SK-N-SH treated with all-trans-retinoic acid at 6 μM for 48 hours (cell line): Measurements from ENCODE around the gene MVB12B.

Experiments used
- ATAC-seq: fragments of 200-7000 bp; cut with Tn5 transposase; 3 replicates; pipeline ENCODE4 v1.9.1; 2020; ENCODE audit warnings: mild to moderate bottlenecking, moderate library complexity
- ARNTL ChIP-seq: fragments of 450-650 bp; formaldehyde crosslinking; IDR thresholded peaks from 2 replicates; pipeline ENCODE4 v1.5.0; 2020; ENCODE audit warnings: low read depth, mild to moderate bottlenecking, moderate library complexity, borderline replicate concordance
- BACH2 ChIP-seq: fragments of 250-450 bp; sonication (Bioruptor Pico); IDR thresholded peaks from 2 replicates; pipeline ENCODE4 v1.9.0; 2021; ENCODE audit warnings: mild to moderate bottlenecking, borderline replicate concordance
- CSDC2 ChIP-seq: fragments of 250-450 bp; sonication (Bioruptor Pico); IDR thresholded peaks from 2 replicates; pipeline ENCODE4 v1.5.0; 2020; ENCODE audit warnings: mild to moderate bottlenecking, moderate library complexity
- ESRRG ChIP-seq: fragments of 250-450 bp; sonication (Bioruptor Pico); IDR thresholded peaks from 2 replicates; pipeline ENCODE4 v1.6.1; 2021; ENCODE audit warnings: mild to moderate bottlenecking
- GLIS3 ChIP-seq: fragments of 250-450 bp; sonication (Bioruptor Pico); IDR thresholded peaks from 2 replicates; pipeline ENCODE4 v1.5.0; 2020; ENCODE audit warnings: mild to moderate bottlenecking, moderate library complexity
- ISL1 ChIP-seq: fragments of 250-450 bp; sonication (Bioruptor Pico); IDR thresholded peaks from 2 replicates; pipeline ENCODE4 v2.1.2; 2022; ENCODE audit warnings: mild to moderate bottlenecking, moderate library complexity
- RARB ChIP-seq: fragments of 250-450 bp; sonication (Bioruptor Pico); IDR thresholded peaks from 2 replicates; pipeline ENCODE4 v1.8.0; 2021; ENCODE audit warnings: mild to moderate bottlenecking, moderate library complexity
- SNAI2 ChIP-seq: fragments of 250-450 bp; sonication (Bioruptor Pico); IDR thresholded peaks from 2 replicates; pipeline ENCODE4 v1.5.0; 2020; ENCODE audit warnings: mild to moderate bottlenecking, moderate library complexity
- TCF4 ChIP-seq: fragments of 250-450 bp; sonication (Bioruptor Pico); IDR thresholded peaks from 2 replicates; pipeline ENCODE4 v1.8.0; 2021; ENCODE audit warnings: mild to moderate bottlenecking, moderate library complexity, borderline replicate concordance
- TOX ChIP-seq: fragments of 250-450 bp; sonication (Bioruptor Pico); IDR thresholded peaks from 2 replicates; pipeline ENCODE4 v1.8.0; 2021; ENCODE audit warnings: mild to moderate bottlenecking, moderate library complexity, borderline replicate concordance
- ZC3H10 ChIP-seq: fragments of 250-450 bp; sonication (Bioruptor Pico); IDR thresholded peaks from 2 replicates; pipeline ENCODE4 v1.5.1; 2021; ENCODE audit warnings: mild to moderate bottlenecking, moderate library complexity
- ZFP3 ChIP-seq: fragments of 250-450 bp; sonication (Bioruptor Pico); IDR thresholded peaks from 2 replicates; pipeline ENCODE4 v1.5.0; 2020; ENCODE audit warnings: mild to moderate bottlenecking, moderate library complexity
- ZFP30 ChIP-seq: fragments of 450-650 bp; formaldehyde crosslinking; IDR thresholded peaks from 2 replicates; pipeline ENCODE4 v1.5.0; 2022; ENCODE audit warnings: mild to moderate bottlenecking, moderate library complexity
- ZNF565 ChIP-seq: fragments of 450-650 bp; formaldehyde crosslinking; conservative IDR thresholded peaks from 2 replicates; pipeline ENCODE4 v1.5.0; 2020; ENCODE audit warnings: low read depth, mild to moderate bottlenecking, moderate library complexity
- ZNF70 ChIP-seq: fragments of 450-650 bp; formaldehyde crosslinking; IDR thresholded peaks from 2 replicates; pipeline ENCODE4 v1.5.0; 2020; ENCODE audit warnings: mild to moderate bottlenecking, moderate library complexity
- ZNF8 ChIP-seq: fragments of 450-650 bp; formaldehyde crosslinking; IDR thresholded peaks from 2 replicates; pipeline ENCODE4 v1.5.0; 2020; ENCODE audit warnings: mild to moderate bottlenecking, moderate library complexity
- TF ChIP-seq, protein P1 (sequence below): fragments of 250-450 bp; sonication (Bioruptor Pico); IDR thresholded peaks from 2 replicates; pipeline ENCODE4 v1.5.1; 2020; ENCODE audit warnings: low read depth, mild to moderate bottlenecking, moderate library complexity
- TF ChIP-seq, protein P2 (sequence below): fragments of 250-450 bp; sonication (Bioruptor Pico); IDR thresholded peaks from 2 replicates; pipeline ENCODE4 v1.8.0; 2021; ENCODE audit warnings: low read depth, mild to moderate bottlenecking, moderate library complexity, borderline replicate concordance
- TF ChIP-seq, protein P3 (sequence below): fragments of 250-450 bp; sonication (Bioruptor Pico); IDR thresholded peaks from 2 replicates; pipeline ENCODE4 v1.5.1; 2021; ENCODE audit warnings: mild to moderate bottlenecking, moderate library complexity
- TF ChIP-seq, protein P4 (sequence below): fragments of 250-450 bp; sonication (Bioruptor Pico); IDR thresholded peaks from 2 replicates; pipeline ENCODE4 v1.8.0; 2020; ENCODE audit warnings: mild to moderate bottlenecking, moderate library complexity, borderline replicate concordance
- TF ChIP-seq, protein P5 (sequence below): fragments of 250-450 bp; sonication (Bioruptor Pico); IDR thresholded peaks from 2 replicates; pipeline ENCODE4 v1.5.0; 2020; ENCODE audit warnings: mild to moderate bottlenecking, moderate library complexity

MVB12B gene

DNA sequence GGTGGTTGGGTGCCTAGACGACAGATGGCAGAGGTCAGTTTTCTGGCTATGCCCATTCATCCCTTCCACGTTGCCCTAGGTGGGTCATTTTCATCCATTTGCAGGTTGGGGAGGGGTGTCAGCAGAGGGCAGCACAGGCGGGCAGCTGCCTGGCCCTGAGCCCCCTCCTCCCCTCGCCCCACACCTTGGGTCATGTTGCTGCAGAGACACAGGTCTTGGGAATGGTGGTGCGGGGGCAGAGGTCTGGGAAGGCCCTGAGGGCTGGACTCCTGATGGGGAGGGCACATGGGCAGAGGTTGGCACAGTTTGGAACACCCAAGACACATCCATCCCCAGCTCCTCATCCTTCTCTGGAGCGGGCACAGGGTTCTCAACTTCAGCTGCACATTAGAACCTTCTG lies 183.9 kb downstream of the MVB12B start:
- no peak for TF ChIP-seq ZC3H10 (CRISPR knock-in tag)
- TF ChIP-seq ZFP30 (CRISPR knock-in tag), result no peak
- no peak for TF ChIP-seq ISL1 (CRISPR knock-in tag)
- TF ChIP-seq TOX (CRISPR knock-in tag), result no peak
- TF ChIP-seq SNAI2, result no peak
- no peak for TF ChIP-seq BACH2 (CRISPR knock-in tag)
- TF ChIP-seq TCF4 (CRISPR knock-in tag), result no peak
- TF ChIP-seq, protein P1, sequence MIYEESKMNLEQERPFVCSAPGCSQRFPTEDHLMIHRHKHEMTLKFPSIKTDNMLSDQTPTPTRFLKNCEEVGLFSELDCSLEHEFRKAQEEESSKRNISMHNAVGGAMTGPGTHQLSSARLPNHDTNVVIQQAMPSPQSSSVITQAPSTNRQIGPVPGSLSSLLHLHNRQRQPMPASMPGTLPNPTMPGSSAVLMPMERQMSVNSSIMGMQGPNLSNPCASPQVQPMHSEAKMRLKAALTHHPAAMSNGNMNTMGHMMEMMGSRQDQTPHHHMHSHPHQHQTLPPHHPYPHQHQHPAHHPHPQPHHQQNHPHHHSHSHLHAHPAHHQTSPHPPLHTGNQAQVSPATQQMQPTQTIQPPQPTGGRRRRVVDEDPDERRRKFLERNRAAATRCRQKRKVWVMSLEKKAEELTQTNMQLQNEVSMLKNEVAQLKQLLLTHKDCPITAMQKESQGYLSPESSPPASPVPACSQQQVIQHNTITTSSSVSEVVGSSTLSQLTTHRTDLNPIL (CRISPR knock-in tag), result no peak
- TF ChIP-seq, protein P2, sequence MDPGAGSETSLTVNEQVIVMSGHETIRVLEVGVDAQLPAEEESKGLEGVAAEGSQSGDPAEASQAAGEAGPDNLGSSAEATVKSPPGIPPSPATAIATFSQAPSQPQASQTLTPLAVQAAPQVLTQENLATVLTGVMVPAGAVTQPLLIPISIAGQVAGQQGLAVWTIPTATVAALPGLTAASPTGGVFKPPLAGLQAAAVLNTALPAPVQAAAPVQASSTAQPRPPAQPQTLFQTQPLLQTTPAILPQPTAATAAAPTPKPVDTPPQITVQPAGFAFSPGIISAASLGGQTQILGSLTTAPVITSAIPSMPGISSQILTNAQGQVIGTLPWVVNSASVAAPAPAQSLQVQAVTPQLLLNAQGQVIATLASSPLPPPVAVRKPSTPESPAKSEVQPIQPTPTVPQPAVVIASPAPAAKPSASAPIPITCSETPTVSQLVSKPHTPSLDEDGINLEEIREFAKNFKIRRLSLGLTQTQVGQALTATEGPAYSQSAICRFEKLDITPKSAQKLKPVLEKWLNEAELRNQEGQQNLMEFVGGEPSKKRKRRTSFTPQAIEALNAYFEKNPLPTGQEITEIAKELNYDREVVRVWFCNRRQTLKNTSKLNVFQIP (CRISPR knock-in tag), result no peak
- no peak for TF ChIP-seq GLIS3 (CRISPR knock-in tag)
- TF ChIP-seq, protein P3, sequence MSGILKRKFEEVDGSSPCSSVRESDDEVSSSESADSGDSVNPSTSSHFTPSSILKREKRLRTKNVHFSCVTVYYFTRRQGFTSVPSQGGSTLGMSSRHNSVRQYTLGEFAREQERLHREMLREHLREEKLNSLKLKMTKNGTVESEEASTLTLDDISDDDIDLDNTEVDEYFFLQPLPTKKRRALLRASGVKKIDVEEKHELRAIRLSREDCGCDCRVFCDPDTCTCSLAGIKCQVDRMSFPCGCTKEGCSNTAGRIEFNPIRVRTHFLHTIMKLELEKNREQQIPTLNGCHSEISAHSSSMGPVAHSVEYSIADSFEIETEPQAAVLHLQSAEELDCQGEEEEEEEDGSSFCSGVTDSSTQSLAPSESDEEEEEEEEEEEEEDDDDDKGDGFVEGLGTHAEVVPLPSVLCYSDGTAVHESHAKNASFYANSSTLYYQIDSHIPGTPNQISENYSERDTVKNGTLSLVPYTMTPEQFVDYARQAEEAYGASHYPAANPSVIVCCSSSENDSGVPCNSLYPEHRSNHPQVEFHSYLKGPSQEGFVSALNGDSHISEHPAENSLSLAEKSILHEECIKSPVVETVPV (CRISPR knock-in tag), result no peak
- ATAC-seq, result no peak

DNA sequence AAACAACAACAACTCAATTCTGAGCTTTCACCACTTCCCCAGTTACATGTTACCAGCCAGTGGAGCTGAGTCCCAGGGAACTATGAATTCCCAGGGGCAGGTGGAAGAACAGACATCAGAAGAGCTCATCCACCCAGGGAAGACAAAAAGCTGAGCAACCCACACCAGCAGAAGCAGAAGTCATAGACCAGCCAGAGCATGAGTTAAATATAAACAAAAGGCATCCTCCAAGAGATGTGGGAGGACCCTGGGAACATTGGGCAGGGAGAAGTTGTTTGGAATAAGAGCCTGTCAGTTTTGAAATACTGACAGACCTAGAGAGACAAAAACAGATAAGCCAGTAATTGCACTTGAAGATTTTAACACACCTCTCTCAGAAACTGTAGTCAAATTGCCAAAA lies 184.8 kb downstream of the MVB12B start:
- TF ChIP-seq CSDC2 (CRISPR knock-in tag) (no peak), ZNF70 (no peak), ZNF565 (no peak), SNAI2 (no peak), ZC3H10 (CRISPR knock-in tag) (no peak), ZFP3 (CRISPR knock-in tag) (no peak), BACH2 (CRISPR knock-in tag) (no peak), ESRRG (CRISPR knock-in tag) (no peak), ARNTL (CRISPR knock-in tag) (no peak)
- TF ChIP-seq, protein P2 (CRISPR knock-in tag), result no peak
- TF ChIP-seq, protein P4, sequence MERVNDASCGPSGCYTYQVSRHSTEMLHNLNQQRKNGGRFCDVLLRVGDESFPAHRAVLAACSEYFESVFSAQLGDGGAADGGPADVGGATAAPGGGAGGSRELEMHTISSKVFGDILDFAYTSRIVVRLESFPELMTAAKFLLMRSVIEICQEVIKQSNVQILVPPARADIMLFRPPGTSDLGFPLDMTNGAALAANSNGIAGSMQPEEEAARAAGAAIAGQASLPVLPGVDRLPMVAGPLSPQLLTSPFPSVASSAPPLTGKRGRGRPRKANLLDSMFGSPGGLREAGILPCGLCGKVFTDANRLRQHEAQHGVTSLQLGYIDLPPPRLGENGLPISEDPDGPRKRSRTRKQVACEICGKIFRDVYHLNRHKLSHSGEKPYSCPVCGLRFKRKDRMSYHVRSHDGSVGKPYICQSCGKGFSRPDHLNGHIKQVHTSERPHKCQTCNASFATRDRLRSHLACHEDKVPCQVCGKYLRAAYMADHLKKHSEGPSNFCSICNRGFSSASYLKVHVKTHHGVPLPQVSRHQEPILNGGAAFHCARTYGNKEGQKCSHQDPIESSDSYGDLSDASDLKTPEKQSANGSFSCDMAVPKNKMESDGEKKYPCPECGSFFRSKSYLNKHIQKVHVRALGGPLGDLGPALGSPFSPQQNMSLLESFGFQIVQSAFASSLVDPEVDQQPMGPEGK (CRISPR knock-in tag), result no peak
- ATAC-seq, result peak; percentile 30

DNA sequence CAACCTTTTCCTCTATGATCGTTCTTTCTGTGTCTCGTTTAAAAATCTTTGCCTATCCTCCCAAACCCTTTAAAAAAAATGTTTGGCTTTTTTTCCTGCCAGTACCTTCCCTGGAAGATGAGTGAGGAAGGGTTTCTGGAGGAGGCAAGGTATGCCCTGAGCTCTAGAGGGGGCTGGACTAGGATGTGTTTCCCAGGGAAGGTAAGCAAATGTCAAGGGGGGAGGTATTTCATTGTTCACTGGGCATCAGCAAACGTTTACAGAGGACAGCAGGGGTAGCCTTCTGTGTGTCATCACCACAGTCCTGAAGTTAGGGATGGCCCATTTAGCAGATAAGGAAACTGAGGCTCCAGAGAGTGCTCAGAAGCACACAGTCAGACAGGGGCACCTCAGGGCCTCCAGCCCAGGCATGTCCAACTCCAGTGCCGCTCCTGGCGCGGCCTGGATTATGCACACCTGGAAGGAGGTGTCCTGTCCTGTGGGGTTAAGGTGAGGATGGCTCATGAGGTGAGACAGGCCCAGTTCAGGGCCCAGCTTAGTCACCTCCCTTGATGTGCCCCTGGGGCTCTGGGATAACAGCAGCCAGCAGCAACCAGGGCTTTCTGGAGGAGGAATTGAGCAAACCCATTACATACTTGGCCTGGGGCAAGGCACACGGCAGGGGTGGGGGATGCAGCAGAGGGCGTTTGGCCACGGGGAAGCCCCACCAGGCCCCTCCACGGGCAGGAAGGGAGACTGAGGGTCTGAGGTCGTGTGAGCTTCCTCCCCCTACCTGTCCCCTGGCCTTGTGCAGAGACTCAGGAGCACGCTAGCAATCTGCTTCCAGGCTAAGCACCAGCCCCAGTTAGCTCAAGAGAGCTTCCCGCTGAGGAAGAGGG lies 186.8 kb downstream of the MVB12B start:
- TF ChIP-seq TCF4 (CRISPR knock-in tag) (no peak), ESRRG (CRISPR knock-in tag) (no peak), RARB (CRISPR knock-in tag) (no peak), ZNF8 (CRISPR knock-in tag) (no peak), TOX (CRISPR knock-in tag) (no peak), ARNTL (CRISPR knock-in tag) (no peak), ZFP30 (CRISPR knock-in tag) (no peak)
- TF ChIP-seq, protein P5, sequence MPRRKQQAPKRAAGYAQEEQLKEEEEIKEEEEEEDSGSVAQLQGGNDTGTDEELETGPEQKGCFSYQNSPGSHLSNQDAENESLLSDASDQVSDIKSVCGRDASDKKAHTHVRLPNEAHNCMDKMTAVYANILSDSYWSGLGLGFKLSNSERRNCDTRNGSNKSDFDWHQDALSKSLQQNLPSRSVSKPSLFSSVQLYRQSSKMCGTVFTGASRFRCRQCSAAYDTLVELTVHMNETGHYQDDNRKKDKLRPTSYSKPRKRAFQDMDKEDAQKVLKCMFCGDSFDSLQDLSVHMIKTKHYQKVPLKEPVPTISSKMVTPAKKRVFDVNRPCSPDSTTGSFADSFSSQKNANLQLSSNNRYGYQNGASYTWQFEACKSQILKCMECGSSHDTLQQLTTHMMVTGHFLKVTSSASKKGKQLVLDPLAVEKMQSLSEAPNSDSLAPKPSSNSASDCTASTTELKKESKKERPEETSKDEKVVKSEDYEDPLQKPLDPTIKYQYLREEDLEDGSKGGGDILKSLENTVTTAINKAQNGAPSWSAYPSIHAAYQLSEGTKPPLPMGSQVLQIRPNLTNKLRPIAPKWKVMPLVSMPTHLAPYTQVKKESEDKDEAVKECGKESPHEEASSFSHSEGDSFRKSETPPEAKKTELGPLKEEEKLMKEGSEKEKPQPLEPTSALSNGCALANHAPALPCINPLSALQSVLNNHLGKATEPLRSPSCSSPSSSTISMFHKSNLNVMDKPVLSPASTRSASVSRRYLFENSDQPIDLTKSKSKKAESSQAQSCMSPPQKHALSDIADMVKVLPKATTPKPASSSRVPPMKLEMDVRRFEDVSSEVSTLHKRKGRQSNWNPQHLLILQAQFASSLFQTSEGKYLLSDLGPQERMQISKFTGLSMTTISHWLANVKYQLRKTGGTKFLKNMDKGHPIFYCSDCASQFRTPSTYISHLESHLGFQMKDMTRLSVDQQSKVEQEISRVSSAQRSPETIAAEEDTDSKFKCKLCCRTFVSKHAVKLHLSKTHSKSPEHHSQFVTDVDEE (CRISPR knock-in tag), result no peak
- no peak for ATAC-seq
